ENCODE data around the gene NCCRP1.

NCCRP1 gene

DNA sequence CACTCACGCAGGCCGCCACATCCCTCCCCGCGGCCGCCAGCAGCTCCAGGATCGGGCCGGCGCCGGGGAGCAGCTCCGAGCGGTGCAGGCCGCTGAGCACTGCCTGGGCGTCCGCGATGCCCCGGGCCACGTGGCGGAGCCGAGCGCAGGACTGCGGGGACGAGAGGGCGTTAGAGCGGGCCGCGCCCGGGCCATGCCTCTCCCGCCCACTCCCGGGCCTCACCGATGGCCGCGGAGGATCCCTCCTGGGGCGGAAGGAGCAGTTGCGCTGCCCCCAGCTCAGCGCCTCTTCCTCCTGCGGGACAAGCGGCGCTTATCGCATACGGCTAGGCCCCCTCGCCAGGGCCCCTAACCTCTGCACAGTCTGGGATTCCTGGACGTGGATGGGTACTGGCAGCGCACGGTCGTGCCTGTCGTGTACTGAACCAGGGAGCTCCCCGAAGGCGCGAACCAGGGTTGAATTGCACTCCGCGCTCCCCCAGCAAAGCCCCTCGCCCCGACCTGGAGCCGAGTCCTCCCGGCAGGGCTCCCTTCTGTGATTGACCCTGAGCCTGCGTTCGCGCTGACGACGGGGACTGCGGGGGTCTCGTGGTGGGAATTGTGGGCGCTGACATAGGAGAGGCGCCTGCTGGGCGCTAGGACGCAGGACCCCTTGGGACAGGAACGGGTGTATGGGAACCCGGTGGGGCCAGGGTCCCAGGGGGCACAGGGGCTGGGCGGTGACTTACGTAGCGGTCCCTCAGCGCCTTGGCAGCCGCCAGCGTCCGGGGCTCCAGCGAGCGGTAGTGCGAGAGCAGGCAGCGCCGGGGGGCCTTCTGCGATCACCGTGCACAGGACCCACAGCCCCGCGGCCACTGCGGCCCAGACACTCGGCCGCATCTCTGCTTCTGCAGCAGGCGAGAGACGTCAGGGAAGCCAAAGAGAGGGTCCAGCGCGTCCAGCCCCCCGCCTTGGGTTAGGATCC, 51.2 kb downstream of the NCCRP1 start:
- DNase-seq: peak; percentile 8

DNA sequence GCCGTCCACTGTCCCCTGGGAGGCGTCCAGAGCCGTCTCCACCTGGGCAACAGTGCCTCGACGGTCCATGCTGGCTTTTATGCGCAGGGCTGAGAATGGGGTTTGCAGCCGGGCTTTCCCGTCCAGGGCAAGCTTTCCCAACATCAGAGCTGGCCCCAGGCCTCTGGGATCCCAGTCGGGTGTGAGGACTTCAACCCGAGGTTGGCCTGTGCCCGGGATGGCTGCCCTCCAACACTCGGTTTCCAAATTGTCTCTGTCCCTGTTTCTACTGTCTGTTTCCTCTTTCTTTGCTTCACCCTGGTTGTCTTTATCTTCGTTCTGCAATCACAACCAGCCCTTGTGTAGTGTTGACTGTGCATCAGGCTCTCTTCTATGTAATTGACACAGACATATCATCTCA, 52.0 kb downstream of the NCCRP1 start, which contains the start of gene IFNL4:
Gene IFNL4 (minus strand): TSS at position 51 of the 400 bp plus-strand sequence.
- no peak for DNase-seq

DNA sequence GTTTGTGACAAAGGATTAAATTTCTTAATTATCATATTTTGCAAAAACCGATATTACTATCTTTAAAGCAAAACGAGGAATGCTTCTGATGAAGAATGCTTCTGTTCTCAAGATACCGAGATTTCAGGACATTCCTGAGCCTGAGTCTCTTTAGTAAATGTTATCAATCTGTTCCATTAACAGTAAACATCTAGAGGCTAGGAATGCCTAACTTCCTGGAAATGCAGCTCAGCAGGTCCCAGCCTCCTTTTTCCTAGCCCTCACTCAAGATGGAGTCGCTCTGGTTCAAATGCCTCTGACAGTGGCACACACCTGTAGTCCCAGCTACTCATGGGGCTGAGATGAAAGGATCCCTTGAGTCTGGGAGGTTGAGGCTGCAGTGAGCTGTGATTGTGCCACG, 54.3 kb downstream of the NCCRP1 start:
- DNase-seq: no peak

All from stimulated activated CD4-positive, alpha-beta T cell treated with anti-CD3 and anti-CD28 coated beads, Interleukin-4, amount 100 ng/mL, for 1 hour (primary cell).